GM23338 (cell line): ENCODE data around the gene RAET1G. TPM values are rescaled to one million over a fixed set of nuclear protein-coding genes. Genes with fewer than 3 reads are reported as not detected.
"Not testable (repeated sequence)": the region's sequence is repeated elsewhere in the genome, so short reads cannot be mapped to it uniquely, and the experiment has no call there.

Source experiments
- ATAC-seq: fragments of 200-7000 bp; cut with Tn5 transposase; 3 replicates; pipeline ENCODE4 v1.9.1; 2020
- DNase-seq: peaks from one replicate; pipeline ENCODE4 v3.0.0-alpha.2; 2015; ENCODE audit warnings: low spot score
- H2AFZ ChIP-seq: fragments of 200-600 bp; sonication (generic); 2 replicates; pipeline ENCODE4 v1.8.0; 2016; ENCODE audit warnings: antibody characterized with exemption, mild to moderate bottlenecking, moderate library complexity
- H3F3A ChIP-seq: fragments of 200-600 bp; sonication (generic); replicated peaks from 2 replicates; pipeline ENCODE4 v1.8.0; 2017; ENCODE audit warnings: antibody characterized with exemption, mixed run types, low read depth
- H3K27ac ChIP-seq: fragments of 200-600 bp; sonication (generic); 2 replicates; pipeline ENCODE4 v1.6.1; 2016; ENCODE audit warnings: low read depth
- H3K27me3 ChIP-seq: fragments of 200-600 bp; sonication (generic); 2 replicates; pipeline ENCODE4 v1.8.0; 2016; ENCODE audit warnings: mild to moderate bottlenecking, mixed run types, moderate library complexity; ENCODE audit not compliant: insufficient read depth
- H3K36me3 ChIP-seq: fragments of 200-600 bp; sonication (generic); 2 replicates; pipeline ENCODE4 v1.8.0; 2016; ENCODE audit warnings: mild to moderate bottlenecking; ENCODE audit not compliant: insufficient read depth
- H3K4me1 ChIP-seq: fragments of 200-600 bp; sonication (generic); 2 replicates; pipeline ENCODE4 v1.8.0; 2016; ENCODE audit warnings: mild to moderate bottlenecking, moderate library complexity; ENCODE audit not compliant: insufficient read depth
- H3K4me2 ChIP-seq: fragments of 200-600 bp; sonication (generic); 2 replicates; pipeline ENCODE4 v1.7.1; 2017; ENCODE audit warnings: mixed run types
- H3K4me3 ChIP-seq: fragments of 200-600 bp; sonication (generic); 2 replicates; pipeline ENCODE4 v1.6.1; 2016; ENCODE audit warnings: mixed run types
- H3K79me2 ChIP-seq: fragments of 200-600 bp; sonication (generic); replicated peaks from 2 replicates; pipeline ENCODE4 v1.8.0; 2017; ENCODE audit warnings: mild to moderate bottlenecking; ENCODE audit not compliant: insufficient read depth
- H3K9me2 ChIP-seq: fragments of 200-600 bp; sonication (generic); 2 replicates; pipeline ENCODE4 v1.8.0; 2017; ENCODE audit not compliant: insufficient read depth
- H4K20me1 ChIP-seq: fragments of 200-600 bp; sonication (generic); replicated peaks from 2 replicates; pipeline ENCODE4 v1.8.0; 2017; ENCODE audit warnings: mild to moderate bottlenecking; ENCODE audit not compliant: insufficient read depth
- H3K27ac Mint-ChIP-seq: 2 replicates; pipeline ENCODE4 v1.8.0; 2020; ENCODE audit warnings: inconsistent platforms, mild to moderate bottlenecking, moderate library complexity, mixed read lengths
- H3K27me3 Mint-ChIP-seq: 3 replicates; pipeline ENCODE4 v1.8.0; 2022; ENCODE audit warnings: low read depth, mild to moderate bottlenecking, moderate library complexity, mixed read lengths, inconsistent platforms; ENCODE audit not compliant: insufficient read depth, poor library complexity
- H3K36me3 Mint-ChIP-seq: 3 replicates; pipeline ENCODE4 v1.8.0; 2021; ENCODE audit warnings: low read depth, mild to moderate bottlenecking, inconsistent platforms, moderate library complexity, mixed read lengths
- H3K4me1 Mint-ChIP-seq: 3 replicates; pipeline ENCODE4 v1.8.0; 2020; ENCODE audit warnings: mild to moderate bottlenecking, inconsistent platforms, mixed read lengths
- H3K4me3 Mint-ChIP-seq: 3 replicates; pipeline ENCODE4 v1.8.0; 2021; ENCODE audit warnings: moderate library complexity, mild to moderate bottlenecking, inconsistent platforms, mixed read lengths
- H3K9me3 Mint-ChIP-seq: 3 replicates; pipeline ENCODE4 v1.8.0; 2020; ENCODE audit warnings: moderate library complexity, mild to moderate bottlenecking, inconsistent platforms, mixed read lengths
- CREB1 ChIP-seq: fragments of 250-450 bp; sonication (Bioruptor Pico); IDR thresholded peaks from 2 replicates; pipeline ENCODE4 v1.5.0; 2020; ENCODE audit warnings: low read depth, mild to moderate bottlenecking, moderate library complexity
- JUNB ChIP-seq: IDR thresholded peaks from one replicate; pipeline ENCODE4 v1.6.1; 2016; ENCODE audit warnings: antibody characterized with exemption; ENCODE audit not compliant: unreplicated experiment
- NANOG ChIP-seq: IDR thresholded peaks from 2 replicates; pipeline ENCODE4 v1.6.1; 2016; ENCODE audit warnings: antibody characterized with exemption, borderline replicate concordance
- POLR2AphosphoS5 ChIP-seq: IDR thresholded peaks from 2 replicates; pipeline ENCODE4 v1.6.1; 2016; ENCODE audit warnings: antibody characterized with exemption, low read depth
- STAT1 ChIP-seq: IDR thresholded peaks from one replicate; pipeline ENCODE4 v1.6.1; 2016; ENCODE audit warnings: antibody characterized with exemption; ENCODE audit not compliant: unreplicated experiment
- ZNF114 ChIP-seq: fragments of 250-450 bp; sonication (Bioruptor Pico); IDR thresholded peaks from 2 replicates; pipeline ENCODE4 v1.5.0; 2020; ENCODE audit warnings: mild to moderate bottlenecking, moderate library complexity
- polyA plus RNA-seq: library from polyadenylated mRNA; unstranded; fragments of >200 nt; fragmentation: Nextera tagmentation; extraction: Ambion mirVana; gene quantifications from 2 replicates; pipeline ENCODE4 v1.2.1, GENCODE V29; 2016
- total RNA-seq: library from RNA; depleted of rRNA; stranded (reverse); fragments of >200 nt; shearing (Covaris generic); gene quantifications from 2 replicates; pipeline ENCODE4 v1.2.3, GENCODE V29; 2014
- TF ChIP-seq, protein P1 (sequence below): IDR thresholded peaks from 2 replicates; pipeline ENCODE4 v1.6.1; 2016; ENCODE audit warnings: antibody characterized with exemption
- TF ChIP-seq, protein P2 (sequence below): fragments of 250-450 bp; sonication (Bioruptor Pico); IDR thresholded peaks from 2 replicates; pipeline ENCODE4 v1.5.0; 2020; ENCODE audit warnings: mild to moderate bottlenecking, moderate library complexity

RAET1G gene
- total and polyA plus RNA-seq, 2 experiments from 2014 or later, result not detected

DNA sequence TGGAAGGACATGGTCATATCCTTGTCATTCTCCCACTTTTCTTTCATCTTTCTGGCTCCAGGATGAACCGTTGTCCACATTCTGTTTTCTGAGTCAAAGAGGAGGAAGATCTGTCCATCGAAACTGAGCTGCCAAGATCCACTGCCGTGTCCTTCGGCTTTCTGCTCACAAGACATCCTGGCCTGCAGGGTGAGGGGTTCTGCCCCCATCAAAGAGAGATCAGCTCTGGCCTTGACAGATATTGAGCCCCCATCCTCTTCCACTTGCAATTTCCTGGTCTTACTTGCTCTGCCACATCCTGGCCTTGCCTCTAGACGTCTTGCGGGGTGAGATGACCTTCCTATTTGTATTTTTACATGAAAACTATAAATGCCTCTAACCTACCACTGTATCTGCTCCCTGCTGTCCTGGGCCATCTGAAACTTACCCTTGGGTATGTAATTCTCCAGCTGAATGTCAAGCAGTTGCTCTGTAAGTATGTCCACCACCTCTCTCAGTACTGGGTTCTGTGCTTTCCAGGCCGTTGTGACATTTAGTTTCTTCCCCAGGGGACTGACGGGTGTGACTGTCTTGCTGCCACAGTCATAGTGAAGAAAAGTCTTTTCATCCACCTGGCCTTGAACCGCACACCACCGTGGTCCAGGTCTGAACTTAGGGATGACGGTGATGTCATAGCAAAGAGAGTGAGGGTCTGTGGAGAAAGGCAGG is 3.6 kb downstream of the RAET1G start:
- H3K27ac Mint-ChIP-seq, H3K4me3 Mint-ChIP-seq, DNase-seq, H3K27ac ChIP-seq, ATAC-seq, H3K4me1 Mint-ChIP-seq, H4K20me1 ChIP-seq, H3K9me2 ChIP-seq, H3K9me3 Mint-ChIP-seq, H3K36me3 ChIP-seq, H3K36me3 Mint-ChIP-seq, H3K4me3 ChIP-seq, H3F3A ChIP-seq, H2AFZ ChIP-seq, H3K79me2 ChIP-seq, H3K4me1 ChIP-seq, H3K4me2 ChIP-seq: not testable (repeated sequence)
- H3K27me3 ChIP-seq, result peaks cover 49% of the 10 kb centered on the region
- H3K27me3 Mint-ChIP-seq, result peaks cover 56% of the 10 kb centered on the region

DNA sequence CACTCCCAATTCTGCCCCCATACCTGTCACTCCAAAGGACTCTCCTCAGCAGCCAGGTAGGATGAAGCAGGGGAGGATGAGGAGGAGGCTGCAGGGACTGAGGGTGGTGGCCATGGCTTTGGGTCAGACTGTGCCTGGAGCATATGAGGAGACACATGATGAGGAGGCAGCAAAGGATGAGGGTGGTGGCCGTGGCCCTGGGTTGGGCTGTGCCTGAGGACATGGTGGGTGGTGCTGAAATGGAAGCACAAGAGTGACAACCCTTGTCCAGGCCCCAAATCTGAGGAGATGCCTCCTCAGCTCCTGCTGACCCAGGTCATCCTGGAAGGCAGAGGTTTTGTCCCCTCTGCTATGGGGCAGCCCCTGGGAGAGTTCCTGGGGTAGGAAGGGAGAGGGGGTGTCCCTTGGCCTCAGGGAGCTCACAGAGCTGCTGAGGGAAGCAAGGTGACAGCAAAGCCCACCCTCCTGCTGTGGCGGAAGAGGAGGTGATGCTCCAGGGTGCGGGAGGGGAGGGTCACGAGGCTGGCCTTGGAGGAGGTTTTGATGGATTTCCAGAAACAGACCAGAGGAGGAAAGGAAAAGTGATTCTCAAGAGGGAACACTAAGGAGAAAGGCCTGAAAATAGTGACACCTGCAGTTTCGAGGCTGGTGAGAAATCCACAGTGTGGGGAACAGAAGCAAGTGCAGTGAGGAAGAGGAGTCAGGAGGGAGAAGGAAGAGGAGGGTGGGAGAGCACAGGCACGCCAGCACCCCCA is 4.6 kb downstream of the RAET1G start:
- Histone ChIP-seq H3K27ac (no peak overlapping the region), H2AFZ (no peak overlapping the region), H3K36me3 (no peaks in the 10 kb centered on the region), H3F3A (0 out of 2 replicates have a peak, but pooled peaks cover 2% of the 10 kb centered on the region), H3K4me3 (no peak overlapping the region), H3K4me2 (no peak overlapping the region), H3K27me3 (peaks cover 39% of the 10 kb centered on the region), H4K20me1 (no peaks in the 10 kb centered on the region), H3K9me2 (no peaks in the 10 kb centered on the region), H3K4me1 (no peaks in the 10 kb centered on the region), H3K79me2 (no peaks in the 10 kb centered on the region)
- no peak for ATAC-seq
- Mint-ChIP-seq H3K27ac (no peak overlapping the region), H3K9me3 (peaks cover under 1% of the 10 kb centered on the region; the same call in 1 of the 3 replicates), H3K4me1 (peaks cover 6% of the 10 kb centered on the region; the same call in 1 of the 3 replicates), H3K4me3 (no peak overlapping the region), H3K27me3 (peaks cover 46% of the 10 kb centered on the region), H3K36me3 (no peaks in the 10 kb centered on the region)
- DNase-seq, result no peak
- no peak for TF ChIP-seq ZNF114 (CRISPR knock-in tag)
- no peak for TF ChIP-seq STAT1
- no peak for TF ChIP-seq NANOG
- no peak for TF ChIP-seq JUNB

DNA sequence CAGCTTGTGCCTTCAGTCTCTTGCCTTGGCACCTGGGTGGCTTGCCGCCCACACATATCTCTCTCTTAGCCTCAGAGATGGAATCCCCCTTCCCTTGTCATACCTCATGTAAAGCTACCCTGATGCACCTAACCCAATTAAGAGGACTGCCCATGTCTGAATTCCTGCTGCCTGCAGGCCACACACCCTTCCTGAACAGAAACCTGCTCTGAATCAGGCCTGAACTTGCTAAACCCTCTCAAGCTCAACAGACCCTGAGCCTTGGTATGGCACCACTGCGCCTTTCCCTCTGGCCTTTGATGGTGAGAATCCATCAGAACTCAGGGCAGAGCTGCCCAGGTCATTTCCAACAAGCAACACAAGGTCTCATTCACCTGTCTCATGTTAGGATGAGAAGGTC is 5.2 kb downstream of the RAET1G start:
- H3K27ac Mint-ChIP-seq, result no peak overlapping the region
- no peaks in the 10 kb centered on the region for H3K9me3 Mint-ChIP-seq
- Histone ChIP-seq H3K4me2 (no peak overlapping the region), H3K27ac (no peak overlapping the region), H2AFZ (no peak overlapping the region), H3K9me2 (no peaks in the 10 kb centered on the region), H3K79me2 (no peaks in the 10 kb centered on the region), H3K4me1 (no peaks in the 10 kb centered on the region), H3K4me3 (no peak overlapping the region), H3K27me3 (peaks cover 34% of the 10 kb centered on the region), H4K20me1 (no peaks in the 10 kb centered on the region), H3F3A (no peaks in the 10 kb centered on the region), H3K36me3 (no peaks in the 10 kb centered on the region)
- peaks cover 6% of the 10 kb centered on the region; the same call in 1 of the 3 replicates for H3K4me1 Mint-ChIP-seq
- H3K27me3 Mint-ChIP-seq, result peaks cover 40% of the 10 kb centered on the region
- DNase-seq (no peak), ATAC-seq (no peak)
- no peak overlapping the region for H3K4me3 Mint-ChIP-seq
- no peaks in the 10 kb centered on the region for H3K36me3 Mint-ChIP-seq
- TF ChIP-seq, protein P1, sequence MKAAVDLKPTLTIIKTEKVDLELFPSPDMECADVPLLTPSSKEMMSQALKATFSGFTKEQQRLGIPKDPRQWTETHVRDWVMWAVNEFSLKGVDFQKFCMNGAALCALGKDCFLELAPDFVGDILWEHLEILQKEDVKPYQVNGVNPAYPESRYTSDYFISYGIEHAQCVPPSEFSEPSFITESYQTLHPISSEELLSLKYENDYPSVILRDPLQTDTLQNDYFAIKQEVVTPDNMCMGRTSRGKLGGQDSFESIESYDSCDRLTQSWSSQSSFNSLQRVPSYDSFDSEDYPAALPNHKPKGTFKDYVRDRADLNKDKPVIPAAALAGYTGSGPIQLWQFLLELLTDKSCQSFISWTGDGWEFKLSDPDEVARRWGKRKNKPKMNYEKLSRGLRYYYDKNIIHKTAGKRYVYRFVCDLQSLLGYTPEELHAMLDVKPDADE, result no peak
- TF ChIP-seq, protein P2, sequence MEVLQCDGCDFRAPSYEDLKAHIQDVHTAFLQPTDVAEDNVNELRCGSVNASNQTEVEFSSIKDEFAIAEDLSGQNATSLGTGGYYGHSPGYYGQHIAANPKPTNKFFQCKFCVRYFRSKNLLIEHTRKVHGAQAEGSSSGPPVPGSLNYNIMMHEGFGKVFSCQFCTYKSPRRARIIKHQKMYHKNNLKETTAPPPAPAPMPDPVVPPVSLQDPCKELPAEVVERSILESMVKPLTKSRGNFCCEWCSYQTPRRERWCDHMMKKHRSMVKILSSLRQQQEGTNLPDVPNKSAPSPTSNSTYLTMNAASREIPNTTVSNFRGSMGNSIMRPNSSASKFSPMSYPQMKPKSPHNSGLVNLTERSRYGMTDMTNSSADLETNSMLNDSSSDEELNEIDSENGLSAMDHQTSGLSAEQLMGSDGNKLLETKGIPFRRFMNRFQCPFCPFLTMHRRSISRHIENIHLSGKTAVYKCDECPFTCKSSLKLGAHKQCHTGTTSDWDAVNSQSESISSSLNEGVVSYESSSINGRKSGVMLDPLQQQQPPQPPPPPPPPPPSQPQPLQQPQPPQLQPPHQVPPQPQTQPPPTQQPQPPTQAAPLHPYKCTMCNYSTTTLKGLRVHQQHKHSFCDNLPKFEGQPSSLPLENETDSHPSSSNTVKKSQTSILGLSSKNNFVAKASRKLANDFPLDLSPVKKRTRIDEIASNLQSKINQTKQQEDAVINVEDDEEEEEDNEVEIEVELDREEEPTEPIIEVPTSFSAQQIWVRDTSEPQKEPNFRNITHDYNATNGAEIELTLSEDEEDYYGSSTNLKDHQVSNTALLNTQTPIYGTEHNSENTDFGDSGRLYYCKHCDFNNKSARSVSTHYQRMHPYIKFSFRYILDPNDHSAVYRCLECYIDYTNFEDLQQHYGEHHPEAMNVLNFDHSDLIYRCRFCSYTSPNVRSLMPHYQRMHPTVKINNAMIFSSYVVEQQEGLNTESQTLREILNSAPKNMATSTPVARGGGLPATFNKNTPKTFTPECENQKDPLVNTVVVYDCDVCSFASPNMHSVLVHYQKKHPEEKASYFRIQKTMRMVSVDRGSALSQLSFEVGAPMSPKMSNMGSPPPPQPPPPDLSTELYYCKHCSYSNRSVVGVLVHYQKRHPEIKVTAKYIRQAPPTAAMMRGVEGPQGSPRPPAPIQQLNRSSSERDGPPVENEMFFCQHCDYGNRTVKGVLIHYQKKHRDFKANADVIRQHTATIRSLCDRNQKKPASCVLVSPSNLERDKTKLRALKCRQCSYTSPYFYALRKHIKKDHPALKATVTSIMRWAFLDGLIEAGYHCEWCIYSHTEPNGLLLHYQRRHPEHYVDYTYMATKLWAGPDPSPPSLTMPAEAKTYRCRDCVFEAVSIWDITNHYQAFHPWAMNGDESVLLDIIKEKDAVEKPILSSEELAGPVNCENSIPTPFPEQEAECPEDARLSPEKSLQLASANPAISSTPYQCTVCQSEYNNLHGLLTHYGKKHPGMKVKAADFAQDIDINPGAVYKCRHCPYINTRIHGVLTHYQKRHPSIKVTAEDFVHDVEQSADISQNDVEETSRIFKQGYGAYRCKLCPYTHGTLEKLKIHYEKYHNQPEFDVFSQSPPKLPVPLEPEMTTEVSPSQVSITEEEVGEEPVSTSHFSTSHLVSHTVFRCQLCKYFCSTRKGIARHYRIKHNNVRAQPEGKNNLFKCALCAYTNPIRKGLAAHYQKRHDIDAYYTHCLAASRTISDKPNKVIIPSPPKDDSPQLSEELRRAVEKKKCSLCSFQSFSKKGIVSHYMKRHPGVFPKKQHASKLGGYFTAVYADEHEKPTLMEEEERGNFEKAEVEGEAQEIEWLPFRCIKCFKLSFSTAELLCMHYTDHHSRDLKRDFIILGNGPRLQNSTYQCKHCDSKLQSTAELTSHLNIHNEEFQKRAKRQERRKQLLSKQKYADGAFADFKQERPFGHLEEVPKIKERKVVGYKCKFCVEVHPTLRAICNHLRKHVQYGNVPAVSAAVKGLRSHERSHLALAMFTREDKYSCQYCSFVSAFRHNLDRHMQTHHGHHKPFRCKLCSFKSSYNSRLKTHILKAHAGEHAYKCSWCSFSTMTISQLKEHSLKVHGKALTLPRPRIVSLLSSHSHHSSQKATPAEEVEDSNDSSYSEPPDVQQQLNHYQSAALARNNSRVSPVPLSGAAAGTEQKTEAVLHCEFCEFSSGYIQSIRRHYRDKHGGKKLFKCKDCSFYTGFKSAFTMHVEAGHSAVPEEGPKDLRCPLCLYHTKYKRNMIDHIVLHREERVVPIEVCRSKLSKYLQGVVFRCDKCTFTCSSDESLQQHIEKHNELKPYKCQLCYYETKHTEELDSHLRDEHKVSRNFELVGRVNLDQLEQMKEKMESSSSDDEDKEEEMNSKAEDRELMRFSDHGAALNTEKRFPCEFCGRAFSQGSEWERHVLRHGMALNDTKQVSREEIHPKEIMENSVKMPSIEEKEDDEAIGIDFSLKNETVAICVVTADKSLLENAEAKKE (CRISPR knock-in tag), result no peak
- TF ChIP-seq CREB1 (CRISPR knock-in tag) (no peak), ZNF114 (CRISPR knock-in tag) (no peak), NANOG (no peak), JUNB (no peak), POLR2AphosphoS5 (no peak)
